ENCODE results near the gene TSPAN8.

- TF ChIP-seq CTCF (IDR thresholded peaks at IDR 0.05) = no peak
- TF ChIP-seq POLR2A (IDR thresholded peaks at IDR 0.05) = no peak
Measured at GRCh38 chr12:71161591-71161990, 3.8 kb upstream of the TSPAN8 start.

Measured in lower leg skin (tissue), 3 donors.